H1 (cell line): ENCODE measurements around the gene CRYGD. TPM values are rescaled to one million over a fixed set of nuclear protein-coding genes. Genes with fewer than 3 reads are reported as not detected.

ENCODE experiments used
- RAD21 ChIP-seq, 2 experiments: IDR thresholded peaks in 1 of 2; conservative IDR thresholded peaks in 1 of 2; 2 replicates each; pipeline ENCODE4 v1.6.1; 2011; ENCODE audit warnings: low read depth in 2 of 2, low read length in 2 of 2, improper control_type of control experiment in 1 of 2, inconsistent platforms in 1 of 2, mild to moderate bottlenecking in 1 of 2, moderate library complexity in 1 of 2
- polyA plus RNA-seq, 7 experiments: library from polyadenylated mRNA; depleted of rRNA in 3 of 7; stranded (reverse) in 5 of 7; unstranded in 2 of 7; fragments of >200 nt in 5 of 7; fragments of 200-250 nt in 2 of 7; gene quantifications; 1 replicate in 5 of 7; 2 replicates in 1 of 7; 4 replicates in 1 of 7; pipeline versions ENCODE4 v1.2.1 to v1.2.3, GENCODE V29; 2011 to 2013; ENCODE audit warnings: missing spikeins in 2 of 7, mixed read lengths in 2 of 7
- total RNA-seq: library from RNA; stranded (reverse); fragmentation: NEBNext Ultra II Directional; extraction: Animal tissue kit (Norgen Biotek cat#: 25700); gene quantifications from 2 replicates; pipeline ENCODE4 v1.2.1, GENCODE V29; 2021

The CRYGD gene
- total and polyA plus RNA-seq, 2 of the 8 experiments (the other 6 are each of a cell fraction or from before 2014, with no cell fraction given): 2.9 to 7.1 TPM

DNA sequence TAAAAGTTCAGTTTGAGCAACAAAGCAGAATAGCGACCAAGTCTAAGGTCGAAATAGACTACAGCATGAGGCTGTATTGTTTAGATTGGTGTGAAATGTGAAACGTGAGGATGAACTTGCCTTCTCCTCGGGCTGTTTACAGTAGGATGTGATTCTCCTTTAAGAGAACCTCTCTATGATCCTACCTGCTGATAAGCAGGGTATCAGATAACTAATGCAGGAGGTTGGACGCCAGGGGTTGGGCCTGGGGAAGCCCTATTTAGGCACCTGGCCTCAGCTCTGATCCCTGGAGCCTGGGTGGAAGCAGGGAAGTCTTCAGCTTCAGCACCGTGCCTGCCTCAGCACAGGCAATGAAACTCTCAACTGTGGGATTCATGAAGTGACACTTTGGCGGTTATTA is 11.4 kb downstream of the CRYGD start (continued):
- peak in 1 of 2 experiments; percentile 19; a peak in 1 of 4 replicates for TF ChIP-seq RAD21 (IDR thresholded peaks at IDR 0.05 in 1 of 2, conservative IDR thresholded peaks at IDR 0.05 in 1 of 2; ENCODE audit: low read depth in 2 of 2, low read length in 2 of 2)
